Measurements from ENCODE around the gene DPM1.
A peak's percentile ranks its signal among the peaks of the same experiment; 100 is the strongest.

Gene DPM1

GRCh38 chr20:50957798-50958614, at the start of gene DPM1:
Gene DPM1, minus strand, starts transcription at chr20:50958532. Its CDS starts 9 bp downstream, at chr20:50958523.
- DNase-seq = peak; percentile 87

- no peak for DNase-seq
Observed at GRCh38 chr20:51005214-51005613, 46.9 kb upstream of the DPM1 start.

GRCh38 chr20:51004781-51005180, 46.4 kb upstream of the DPM1 start:
- no peak for DNase-seq

- no peak for DNase-seq
Observed at GRCh38 chr20:51004305-51004727, 46.0 kb upstream of the DPM1 start.

- DNase-seq = no peak
Observed at GRCh38 chr20:51003753-51004152, 45.4 kb upstream of the DPM1 start.

- DNase-seq = no peak
Observed at GRCh38 chr20:51002633-51003032, 44.3 kb upstream of the DPM1 start.

- DNase-seq = no peak
Observed at GRCh38 chr20:51001430-51002265, 43.3 kb upstream of the DPM1 start.

GRCh38 chr20:50999355-50999754, 41.0 kb upstream of the DPM1 start:
- no peak for DNase-seq

GRCh38 chr20:50996901-50997865, 38.9 kb upstream of the DPM1 start:
- no peak for DNase-seq

- DNase-seq = no peak
Observed at GRCh38 chr20:50995506-50995905, 37.2 kb upstream of the DPM1 start.

GRCh38 chr20:50993876-50994275, 35.5 kb upstream of the DPM1 start:
- DNase-seq = no peak

GRCh38 chr20:50992733-50993457, 34.6 kb upstream of the DPM1 start:
- no peak for DNase-seq

- DNase-seq = no peak
Observed at GRCh38 chr20:50992336-50992732, 34.0 kb upstream of the DPM1 start.

GRCh38 chr20:50991076-50991475, 32.7 kb upstream of the DPM1 start:
- DNase-seq = no peak

- peak; percentile 44 for DNase-seq
Observed at GRCh38 chr20:50987493-50988210, 29.3 kb upstream of the DPM1 start.

- DNase-seq = no peak
Observed at GRCh38 chr20:50983321-50983720, 25.0 kb upstream of the DPM1 start.

GRCh38 chr20:50982363-50982762, 24.0 kb upstream of the DPM1 start:
- DNase-seq = no peak

- DNase-seq = no peak
Observed at GRCh38 chr20:50981714-50982048, 23.3 kb upstream of the DPM1 start.

GRCh38 chr20:50980851-50981713, 22.8 kb upstream of the DPM1 start:
- peak; percentile 65 for DNase-seq

- no peak for DNase-seq
Observed at GRCh38 chr20:50980071-50980681, 21.8 kb upstream of the DPM1 start.
